ENCODE results near the gene GNAQ. TPM values are rescaled to one million over a fixed set of nuclear protein-coding genes. Genes with fewer than 3 reads are reported as not detected.

GNAQ gene
- total and polyA plus RNA-seq, 2 of the 4 experiments (the other 2 are of a cell fraction): 23.1 to 50.7 TPM

DNA sequence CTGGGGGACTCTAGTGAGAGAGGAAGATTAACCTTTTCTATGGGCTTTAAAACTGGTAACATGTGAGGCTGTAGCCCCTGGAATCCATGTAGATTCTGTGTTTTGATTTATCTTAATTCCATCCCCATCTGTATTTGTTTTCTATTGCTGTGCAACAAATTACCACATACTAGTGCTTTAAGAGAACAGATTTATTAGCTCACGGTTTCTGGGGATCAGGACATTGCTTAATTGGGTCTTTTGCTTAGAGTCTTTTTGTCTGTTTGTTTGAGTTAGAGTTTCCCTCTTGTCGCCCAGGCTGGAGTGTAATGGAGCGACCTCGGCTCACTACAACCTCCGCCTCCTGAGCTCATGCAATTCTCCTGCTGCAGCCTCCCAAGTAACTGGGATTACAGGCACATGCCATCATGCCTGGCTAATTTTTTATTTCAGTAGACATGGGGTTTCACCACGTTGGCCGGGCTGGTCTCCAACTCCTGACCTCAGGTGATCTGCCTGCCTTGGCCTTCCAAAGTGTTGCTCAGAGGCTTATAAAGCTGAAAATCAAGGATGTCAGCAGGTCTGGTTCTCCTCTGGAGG lies 353.6 kb downstream of the GNAQ start:
- Histone ChIP-seq H3K27ac (ENCODE audit: insufficient read depth, low read length) (no peak overlapping the region), H2AK9ac (replicated peaks; ENCODE audit: low read depth, low read length, poor library complexity) (no peak overlapping the region), H2AFZ (replicated peaks; ENCODE audit: low read length, poor library complexity) (no peak overlapping the region), H2BK15ac (ENCODE audit: low read depth, low read length) (no peak overlapping the region), H2BK120ac (ENCODE audit: low read depth, low read length) (no peak overlapping the region), H4K5ac (ENCODE audit: low read depth, low read length) (no peak overlapping the region), H3K9me1 (ENCODE audit: insufficient read depth, low read length) (no peaks in the 10 kb centered on the region), H4K20me1 (ENCODE audit: insufficient read depth, low read length) (no peaks in the 10 kb centered on the region), H3K4ac (ENCODE audit: low read depth, low read length) (no peak overlapping the region), H3K9me3 (ENCODE audit: control insufficient read depth, insufficient read depth, low read length) (no peaks in the 10 kb centered on the region), H4K8ac (ENCODE audit: low read depth in 2 of 2, low read length in 2 of 2) (no peak overlapping the region), H3K9ac (ENCODE audit: low read depth, low read length) (no peak overlapping the region), H3K27me3 (ENCODE audit: control insufficient read depth, insufficient read depth, low read length) (no peaks in the 10 kb centered on the region; the same call in 1 of the 2 replicates), H3K14ac (replicated peaks; ENCODE audit: low read depth, low read length) (no peak overlapping the region), H3K4me1 (ENCODE audit: control insufficient read depth, insufficient read depth, low read length) (no peaks in the 10 kb centered on the region; the same call in 1 of the 2 replicates), H3K56ac (ENCODE audit: extremely low read depth, insufficient read depth, low read length) (no peak overlapping the region), H3K18ac (ENCODE audit: low read depth, low read length) (no peak overlapping the region), H2BK5ac (ENCODE audit: low read depth, low read length, poor library complexity, severe bottlenecking) (no peak overlapping the region), H3K79me1 (ENCODE audit: low read depth in 1 of 2, low read length in 2 of 2) (no peaks in the 10 kb centered on the region), H3K4me3 (ENCODE audit: insufficient read depth, low read depth, low read length) (no peak overlapping the region), H3K36me3 (ENCODE audit: control insufficient read depth, insufficient read depth, low read length) (no peaks in the 10 kb centered on the region), H2BK20ac (ENCODE audit: low read depth, low read length) (no peak overlapping the region), H3K4me2 (ENCODE audit: low read depth, low read length) (no peak overlapping the region), H4K91ac (ENCODE audit: insufficient read depth, low read depth, low read length) (no peak overlapping the region), H2AK5ac (ENCODE audit: low read depth, low read length) (no peak overlapping the region), H3K23ac (ENCODE audit: low read depth, low read length) (no peak overlapping the region)
- BruUV-seq (replicated peaks): no TSS peak
- intact Hi-C loops (cut with micrococcal nuclease) (no loop called here), in situ Hi-C loops (cut with MboI; ENCODE audit: low sequenced_read_pairs) (no loop called here), dilution Hi-C loops (cut with HindIII; ENCODE audit: low sequenced_read_pairs, unreplicated experiment) (no loop called here)
- ChIA-PET CTCF (interaction anchor here (0.8 kb wide), 1 partner anchor 11 kb away, joined by 3 read pairs; no protein-coding TSS in a partner anchor), POLR2A (ENCODE audit: unreplicated experiment) (no interaction called here)
- TF ChIP-seq, protein P1, sequence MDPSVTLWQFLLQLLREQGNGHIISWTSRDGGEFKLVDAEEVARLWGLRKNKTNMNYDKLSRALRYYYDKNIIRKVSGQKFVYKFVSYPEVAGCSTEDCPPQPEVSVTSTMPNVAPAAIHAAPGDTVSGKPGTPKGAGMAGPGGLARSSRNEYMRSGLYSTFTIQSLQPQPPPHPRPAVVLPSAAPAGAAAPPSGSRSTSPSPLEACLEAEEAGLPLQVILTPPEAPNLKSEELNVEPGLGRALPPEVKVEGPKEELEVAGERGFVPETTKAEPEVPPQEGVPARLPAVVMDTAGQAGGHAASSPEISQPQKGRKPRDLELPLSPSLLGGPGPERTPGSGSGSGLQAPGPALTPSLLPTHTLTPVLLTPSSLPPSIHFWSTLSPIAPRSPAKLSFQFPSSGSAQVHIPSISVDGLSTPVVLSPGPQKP (IDR thresholded peaks at IDR 0.05; ENCODE audit: borderline replicate concordance, low read depth, low read length): no peak
- TF ChIP-seq, protein P2, sequence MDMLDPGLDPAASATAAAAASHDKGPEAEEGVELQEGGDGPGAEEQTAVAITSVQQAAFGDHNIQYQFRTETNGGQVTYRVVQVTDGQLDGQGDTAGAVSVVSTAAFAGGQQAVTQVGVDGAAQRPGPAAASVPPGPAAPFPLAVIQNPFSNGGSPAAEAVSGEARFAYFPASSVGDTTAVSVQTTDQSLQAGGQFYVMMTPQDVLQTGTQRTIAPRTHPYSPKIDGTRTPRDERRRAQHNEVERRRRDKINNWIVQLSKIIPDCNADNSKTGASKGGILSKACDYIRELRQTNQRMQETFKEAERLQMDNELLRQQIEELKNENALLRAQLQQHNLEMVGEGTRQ (IDR thresholded peaks at IDR 0.05; ENCODE audit: low read depth, low read length): no peak
- TF ChIP-seq POLR2A (IDR thresholded peaks at IDR 0.05; ENCODE audit: low read depth, low read length): no peak
- WGBS, 2 experiments (ENCODE audit: extremely low coverage in 2 of 2, insufficient read length in 1 of 2): 42% methylated on average over 2 of the region's 7 CpGs; no CpG with 5 or more reads in 1 of the 2 experiments
- DNase-seq (no peak), ATAC-seq (ENCODE audit: low read depth) (no peak)

All from IMR-90 (cell line).